AG04450 (cell line): Measurements from ENCODE around the gene LRCH1. TPM values are rescaled to one million over a fixed set of nuclear protein-coding genes. Genes with fewer than 3 reads are reported as not detected.

Source experiments
- CTCF ChIA-PET: fragments of 300-600, 350-600 bp; formaldehyde crosslinking; extraction: SDS; loops from one replicate; lab custom pipeline; 2022; ENCODE audit warnings: antibody characterized with exemption, inconsistent platforms; lab: Charles Lee
- POLR2A ChIA-PET: fragments of 350-600 bp; formaldehyde crosslinking; extraction: SDS; loops from one replicate; lab custom pipeline; 2021; ENCODE audit warnings: antibody characterized with exemption, inconsistent platforms; lab: Yijun Ruan, JAX
- DNase-seq: peaks from one replicate; pipeline ENCODE4 v3.0.0-alpha.2; 2011; ENCODE audit warnings: low read depth, low spot score
- H3K27ac ChIP-seq: one replicate; pipeline ENCODE4 v1.5.1; 2012; ENCODE audit warnings: low read depth, low read length, control low read depth
- H3K27me3 ChIP-seq: one replicate; pipeline ENCODE4 v1.6.0; 2012; ENCODE audit warnings: low read length; ENCODE audit not compliant: control insufficient read depth, insufficient read depth
- H3K4me3 ChIP-seq: 2 replicates; pipeline ENCODE4 v1.5.1; 2011; ENCODE audit warnings: mild to moderate bottlenecking, low read depth, low read length, control low read depth
- H3K9me3 ChIP-seq: 2 replicates; pipeline ENCODE4 v1.5.1; 2012; ENCODE audit warnings: low read length; ENCODE audit not compliant: control insufficient read depth, insufficient read depth
- polyA plus RNA-seq: library from polyadenylated mRNA; depleted of rRNA; stranded (reverse); fragments of >200 nt; gene quantifications from 2 replicates; pipeline ENCODE4 v1.2.3, GENCODE V29; 2011
- TF ChIP-seq, protein P1 (sequence below): IDR thresholded peaks from 2 replicates; pipeline ENCODE4 v1.5.1; 2011; ENCODE audit warnings: low read depth, low read length, control low read depth, inconsistent platforms

LRCH1 gene
- polyA plus RNA-seq, 1 experiment, result 17.4 TPM

DNA sequence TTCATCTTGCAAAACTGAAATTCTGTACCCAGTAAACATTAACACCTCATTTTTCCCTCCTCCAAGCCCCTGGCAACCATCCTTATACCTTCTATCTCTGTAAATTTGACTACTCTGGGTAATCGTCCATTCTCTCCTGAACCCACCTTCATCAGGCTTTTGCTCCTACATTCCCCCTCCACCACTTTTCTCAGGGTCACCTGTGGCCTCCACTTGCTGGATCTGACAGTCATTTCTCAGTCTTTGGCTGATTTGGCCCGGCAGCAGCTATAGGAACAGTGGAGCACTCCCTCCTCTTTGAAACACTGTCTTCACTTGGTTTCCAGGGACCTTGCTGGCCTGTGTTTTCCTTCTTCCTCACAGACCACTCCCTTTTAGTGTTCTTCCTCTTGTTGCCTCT is 83.5 kb downstream of the LRCH1 start:
- Histone ChIP-seq H3K27me3 (no peaks in the 10 kb centered on the region), H3K27ac (no peak overlapping the region), H3K4me3 (no peak overlapping the region), H3K9me3 (no peaks in the 10 kb centered on the region)
- no peak for DNase-seq
- TF ChIP-seq, protein P1, sequence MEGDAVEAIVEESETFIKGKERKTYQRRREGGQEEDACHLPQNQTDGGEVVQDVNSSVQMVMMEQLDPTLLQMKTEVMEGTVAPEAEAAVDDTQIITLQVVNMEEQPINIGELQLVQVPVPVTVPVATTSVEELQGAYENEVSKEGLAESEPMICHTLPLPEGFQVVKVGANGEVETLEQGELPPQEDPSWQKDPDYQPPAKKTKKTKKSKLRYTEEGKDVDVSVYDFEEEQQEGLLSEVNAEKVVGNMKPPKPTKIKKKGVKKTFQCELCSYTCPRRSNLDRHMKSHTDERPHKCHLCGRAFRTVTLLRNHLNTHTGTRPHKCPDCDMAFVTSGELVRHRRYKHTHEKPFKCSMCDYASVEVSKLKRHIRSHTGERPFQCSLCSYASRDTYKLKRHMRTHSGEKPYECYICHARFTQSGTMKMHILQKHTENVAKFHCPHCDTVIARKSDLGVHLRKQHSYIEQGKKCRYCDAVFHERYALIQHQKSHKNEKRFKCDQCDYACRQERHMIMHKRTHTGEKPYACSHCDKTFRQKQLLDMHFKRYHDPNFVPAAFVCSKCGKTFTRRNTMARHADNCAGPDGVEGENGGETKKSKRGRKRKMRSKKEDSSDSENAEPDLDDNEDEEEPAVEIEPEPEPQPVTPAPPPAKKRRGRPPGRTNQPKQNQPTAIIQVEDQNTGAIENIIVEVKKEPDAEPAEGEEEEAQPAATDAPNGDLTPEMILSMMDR, result no peak
- CTCF ChIA-PET, result no interaction called here
- POLR2A ChIA-PET, result no interaction called here

DNA sequence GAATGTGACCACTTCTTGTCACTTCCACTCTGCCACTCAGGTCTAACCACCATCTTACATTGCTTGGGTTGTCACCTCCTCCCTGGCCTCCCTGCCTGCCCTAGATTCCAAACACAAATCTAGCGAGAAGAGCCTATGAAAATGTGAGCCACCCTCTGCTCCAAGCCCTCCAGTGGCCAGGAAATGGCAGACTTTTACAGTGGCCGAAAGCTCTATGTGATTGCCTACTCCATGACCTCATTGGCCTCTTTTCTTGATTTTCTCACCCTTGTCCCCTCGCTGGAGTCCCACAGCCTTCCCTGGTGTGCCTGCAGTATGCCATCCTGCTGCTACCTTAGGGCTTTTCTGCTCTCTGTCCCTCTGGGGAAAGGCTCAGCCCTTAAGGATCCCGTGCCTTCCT is 84.2 kb downstream of the LRCH1 start:
- TF ChIP-seq, protein P1, result no peak
- DNase-seq, result no peak
- ChIA-PET CTCF (interaction anchor here (0.5 kb wide), 1 partner anchor 55 kb away, joined by 5 read pairs; no protein-coding TSS in a partner anchor), POLR2A (interaction anchor here (1.0 kb wide), 1 partner anchor 15 kb away, joined by 4 read pairs; no protein-coding TSS in a partner anchor)
- no peak overlapping the region for H3K27ac ChIP-seq
- no peaks in the 10 kb centered on the region for H3K27me3 ChIP-seq
- H3K9me3 ChIP-seq, result no peaks in the 10 kb centered on the region
- H3K4me3 ChIP-seq, result no peak overlapping the region

GRCh38 chr13:46638262-46638661 is 85.3 kb downstream of the LRCH1 start:
- ChIA-PET CTCF (interaction anchor here (0.6 kb wide), 1 partner anchor 126 kb away, joined by 4 read pairs; no protein-coding TSS in a partner anchor), POLR2A (interaction anchor here (1.0 kb wide), 1 partner anchor 16 kb away, joined by 4 read pairs; no protein-coding TSS in a partner anchor)
- Histone ChIP-seq H3K4me3 (no peak overlapping the region), H3K27me3 (no peaks in the 10 kb centered on the region), H3K9me3 (no peaks in the 10 kb centered on the region), H3K27ac (no peak overlapping the region)
- no peak for DNase-seq
- TF ChIP-seq, protein P1, result no peak

DNA sequence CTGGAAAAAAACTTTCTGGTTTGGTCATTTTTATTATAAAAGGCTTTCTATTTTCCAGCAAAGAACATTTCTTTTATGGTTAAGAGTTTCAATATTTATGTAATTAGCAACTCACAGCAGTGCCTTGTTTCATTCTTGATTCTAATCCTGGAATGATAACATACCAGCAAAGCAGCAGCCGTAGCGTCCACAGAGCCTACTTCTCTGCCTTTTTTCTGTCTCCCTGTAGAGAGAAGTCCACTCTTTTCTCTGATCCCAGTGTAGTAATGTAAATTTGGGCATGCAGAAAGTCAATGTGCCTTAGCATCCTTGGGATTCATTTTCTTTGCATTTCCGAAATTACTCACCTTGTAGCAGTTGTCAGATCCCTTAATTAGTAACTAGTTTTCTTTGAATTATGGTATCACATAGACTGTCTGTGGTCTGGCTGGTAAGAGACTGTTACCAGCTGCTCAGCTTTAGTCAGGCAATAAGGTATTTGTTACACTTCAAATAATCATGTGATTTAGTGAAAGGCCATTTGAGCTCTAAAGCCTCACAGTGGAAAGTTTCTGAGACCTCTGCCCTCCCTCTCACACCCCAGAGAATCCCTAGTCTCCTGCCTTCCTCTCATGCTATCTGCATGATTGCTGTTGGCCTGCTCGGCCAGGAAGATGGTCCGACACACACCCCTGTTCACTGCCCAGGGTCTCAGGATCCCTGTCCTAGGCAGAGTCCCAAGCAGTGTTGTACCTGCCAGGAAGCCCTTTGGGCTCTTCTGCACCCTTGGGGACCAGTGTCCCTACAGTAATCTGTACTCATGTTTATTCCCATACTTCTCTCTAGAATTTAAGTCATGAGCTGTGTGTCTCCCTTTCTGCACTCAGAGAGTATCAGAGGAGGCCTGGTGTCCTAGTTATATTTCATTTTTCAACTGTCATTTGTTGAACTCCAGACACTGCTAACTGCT is 86.3 kb downstream of the LRCH1 start:
- H3K9me3 ChIP-seq, result no peaks in the 10 kb centered on the region
- H3K4me3 ChIP-seq, result no peak overlapping the region
- ChIA-PET CTCF (no interaction called here), POLR2A (no interaction called here)
- no peaks in the 10 kb centered on the region for H3K27me3 ChIP-seq
- no peak for DNase-seq
- TF ChIP-seq, protein P1, result no peak
- no peak overlapping the region for H3K27ac ChIP-seq

GRCh38 chr13:46640843-46641242 is 87.9 kb downstream of the LRCH1 start:
- no peaks in the 10 kb centered on the region for H3K9me3 ChIP-seq
- no peak overlapping the region for H3K4me3 ChIP-seq
- H3K27ac ChIP-seq, result no peak overlapping the region
- ChIA-PET POLR2A (no interaction called here), CTCF (interaction anchor here (0.9 kb wide), 1 partner anchor 80 kb away, joined by 3 read pairs; no protein-coding TSS in a partner anchor)
- TF ChIP-seq, protein P1, result no peak
- DNase-seq, result no peak
- no peaks in the 10 kb centered on the region for H3K27me3 ChIP-seq
